Endodermal cell (in vitro differentiated cells): Measurements from ENCODE around the gene MTMR8. TPM values are rescaled to one million over a fixed set of nuclear protein-coding genes. Genes with fewer than 3 reads are reported as not detected.
"Not testable (repeated sequence)": the region's sequence is repeated elsewhere in the genome, so short reads cannot be mapped to it uniquely, and the experiment has no call there.

Experiments
- DNase-seq: peaks from one replicate; pipeline ENCODE4 v3.0.0-alpha.2; 2017
- H3K27ac ChIP-seq: 2 replicates; pipeline ENCODE4 v1.5.1; 2013; ENCODE audit warnings: mild to moderate bottlenecking, low read depth, low read length, moderate library complexity
- H3K27me3 ChIP-seq: 2 replicates; pipeline ENCODE4 v1.6.1; 2013; ENCODE audit warnings: mild to moderate bottlenecking, low read length, moderate library complexity; ENCODE audit not compliant: insufficient read depth, control insufficient read depth, poor library complexity, severe bottlenecking
- H3K36me3 ChIP-seq: 2 replicates; pipeline ENCODE4 v1.7.0; 2013; ENCODE audit warnings: mild to moderate bottlenecking, low read length, moderate library complexity; ENCODE audit not compliant: control insufficient read depth, insufficient read depth
- H3K4me1 ChIP-seq: one replicate; pipeline ENCODE4 v1.7.0; 2013; ENCODE audit warnings: low read length; ENCODE audit not compliant: control insufficient read depth, insufficient read depth
- H3K4me3 ChIP-seq: 2 replicates; pipeline ENCODE4 v1.5.1; 2013; ENCODE audit warnings: mild to moderate bottlenecking, low read length, moderate library complexity
- H3K9ac ChIP-seq: 2 replicates; pipeline ENCODE4 v1.6.1; 2013; ENCODE audit warnings: mild to moderate bottlenecking, low read length, moderate library complexity; ENCODE audit not compliant: poor library complexity, severe bottlenecking; ENCODE audit errors: extremely low read depth
- H3K9me3 ChIP-seq: 2 replicates; pipeline ENCODE4 v1.6.1; 2013; ENCODE audit warnings: mild to moderate bottlenecking, low read length, moderate library complexity; ENCODE audit not compliant: control insufficient read depth
- H3K27ac Mint-ChIP-seq: 2 replicates; pipeline ENCODE4 v1.8.0; 2020; ENCODE audit warnings: mixed read lengths
- H3K27me3 Mint-ChIP-seq: 2 replicates; pipeline ENCODE4 v1.8.0; 2021; ENCODE audit warnings: mild to moderate bottlenecking, mixed read lengths; ENCODE audit not compliant: insufficient read depth
- H3K36me3 Mint-ChIP-seq: 2 replicates; pipeline ENCODE4 v1.8.0; 2020; ENCODE audit warnings: low read depth, mixed read lengths
- H3K4me1 Mint-ChIP-seq: 2 replicates; pipeline ENCODE4 v1.8.0; 2020; ENCODE audit warnings: mixed read lengths
- H3K4me3 Mint-ChIP-seq: 2 replicates; pipeline ENCODE4 v1.8.0; 2020; ENCODE audit warnings: mild to moderate bottlenecking, moderate library complexity, mixed read lengths
- H3K9me3 Mint-ChIP-seq: 2 replicates; pipeline ENCODE4 v1.8.0; 2020; ENCODE audit warnings: mild to moderate bottlenecking, mixed read lengths
- WGBS, 2 experiments: methylation state at CpG; one replicate each; pipeline versions ENCODE4 v1.1.5 to v1.1.7; 2013; ENCODE audit warnings: missing lambda C conversion rate in 2 of 2, mixed read lengths in 1 of 2; ENCODE audit not compliant: insufficient coverage in 1 of 2, insufficient read length in 1 of 2; 5-methylcytosine and 5-hydroxymethylcytosine counted together
- total RNA-seq, 2 donors: library from RNA; stranded (reverse); fragmentation: NEBNext Ultra II Directional in 1 of 2; extraction: Animal tissue kit (Norgen Biotek cat#: 25700) in 1 of 2; gene quantifications; 2 replicates in 1 of 2; 3 replicates in 1 of 2; pipeline ENCODE4 v1.2.1, GENCODE V29; 2021
- TF ChIP-seq, protein P1 (sequence below): fragments of 200-600 bp; sonication (generic); conservative IDR thresholded peaks from 2 replicates; pipeline ENCODE4 v1.5.0; 2021; ENCODE audit warnings: antibody characterized with exemption, mild to moderate bottlenecking

Gene MTMR8
- total RNA-seq, 2 donors from 2014 or later = 4.0 to 4.3 TPM

DNA sequence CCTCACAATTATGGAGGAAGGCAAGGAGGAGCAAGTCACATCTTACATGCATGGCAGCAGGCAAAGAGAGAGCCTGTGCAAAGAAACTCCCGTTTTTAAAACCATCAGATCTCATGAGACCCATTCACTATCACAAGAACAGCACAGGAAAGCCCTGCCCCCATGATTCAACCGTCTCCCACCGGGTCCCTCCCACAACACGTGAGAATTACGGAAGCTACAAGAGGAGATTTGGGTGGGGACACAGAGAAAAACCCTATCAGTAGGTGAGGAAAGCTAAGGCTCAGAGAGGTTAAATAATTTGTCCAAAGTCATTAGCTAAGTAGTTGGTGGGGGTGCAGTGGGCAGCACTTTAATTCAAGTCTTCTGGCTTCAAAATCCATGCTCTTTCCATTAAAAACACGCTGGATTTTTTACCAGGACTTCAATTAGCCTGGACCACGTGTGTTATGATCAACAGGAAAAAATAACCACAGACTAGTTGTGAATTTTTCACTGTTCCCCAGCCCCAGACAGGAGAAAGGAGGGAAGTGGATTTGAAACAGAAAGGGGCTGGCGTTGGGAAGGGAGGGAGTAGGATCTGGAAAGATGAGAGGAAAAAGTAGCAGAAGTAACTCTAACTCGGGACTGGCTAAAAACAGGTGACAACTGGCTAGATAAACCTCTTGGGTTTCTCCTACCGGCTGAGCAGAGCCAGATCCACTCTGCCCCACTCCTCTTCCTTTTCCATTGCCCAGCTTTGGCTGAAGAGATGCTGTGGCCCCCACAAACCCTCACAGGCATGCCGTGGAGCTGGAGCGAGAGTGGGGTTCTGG, 986 bp downstream of the MTMR8 start:
- Histone ChIP-seq H3K36me3 (no peaks in the 10 kb centered on the region), H3K4me1 (no peaks in the 10 kb centered on the region), H3K27ac (no peak overlapping the region), H3K9me3 (no peaks in the 10 kb centered on the region), H3K27me3 (no peaks in the 10 kb centered on the region), H3K4me3 (peak overlapping the region; percentile 86), H3K9ac (no peak overlapping the region)
- TF ChIP-seq, protein P1, sequence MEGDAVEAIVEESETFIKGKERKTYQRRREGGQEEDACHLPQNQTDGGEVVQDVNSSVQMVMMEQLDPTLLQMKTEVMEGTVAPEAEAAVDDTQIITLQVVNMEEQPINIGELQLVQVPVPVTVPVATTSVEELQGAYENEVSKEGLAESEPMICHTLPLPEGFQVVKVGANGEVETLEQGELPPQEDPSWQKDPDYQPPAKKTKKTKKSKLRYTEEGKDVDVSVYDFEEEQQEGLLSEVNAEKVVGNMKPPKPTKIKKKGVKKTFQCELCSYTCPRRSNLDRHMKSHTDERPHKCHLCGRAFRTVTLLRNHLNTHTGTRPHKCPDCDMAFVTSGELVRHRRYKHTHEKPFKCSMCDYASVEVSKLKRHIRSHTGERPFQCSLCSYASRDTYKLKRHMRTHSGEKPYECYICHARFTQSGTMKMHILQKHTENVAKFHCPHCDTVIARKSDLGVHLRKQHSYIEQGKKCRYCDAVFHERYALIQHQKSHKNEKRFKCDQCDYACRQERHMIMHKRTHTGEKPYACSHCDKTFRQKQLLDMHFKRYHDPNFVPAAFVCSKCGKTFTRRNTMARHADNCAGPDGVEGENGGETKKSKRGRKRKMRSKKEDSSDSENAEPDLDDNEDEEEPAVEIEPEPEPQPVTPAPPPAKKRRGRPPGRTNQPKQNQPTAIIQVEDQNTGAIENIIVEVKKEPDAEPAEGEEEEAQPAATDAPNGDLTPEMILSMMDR = no peak
- 53% methylated on average over 10 of the region's 12 CpGs; no CpG with 5 or more reads in 1 of the 2 experiments for whole genome bisulfite sequencing, 2 experiments
- Mint-ChIP-seq H3K27ac (no peak overlapping the region), H3K4me3 (peak overlapping the region; percentile 75), H3K27me3 (no peaks in the 10 kb centered on the region), H3K36me3 (no peaks in the 10 kb centered on the region), H3K4me1 (no peaks in the 10 kb centered on the region), H3K9me3 (peaks cover 64% of the 10 kb centered on the region)
- no peak for DNase-seq

DNA sequence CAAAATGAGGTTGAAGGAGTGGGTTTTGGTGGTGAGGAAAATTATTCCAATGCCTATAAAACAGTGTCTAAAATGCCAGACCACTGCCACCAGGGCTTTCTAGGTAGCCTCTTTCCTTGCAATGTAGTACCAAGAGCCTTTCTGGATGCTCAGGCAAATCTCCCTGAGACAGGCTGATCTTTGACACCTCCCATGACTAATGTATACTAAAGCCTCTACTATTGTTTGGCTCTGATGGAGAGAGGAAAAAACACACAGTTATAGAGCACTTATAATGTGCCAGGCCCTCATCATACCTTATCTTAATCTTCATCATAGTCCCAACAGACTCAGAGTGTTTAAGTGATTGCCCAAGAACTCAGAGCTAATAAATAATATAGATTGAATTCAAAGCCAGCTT, 5.8 kb downstream of the MTMR8 start:
- peaks cover 10% of the 10 kb centered on the region for H3K9me3 ChIP-seq
- no peak overlapping the region for H3K9ac ChIP-seq
- Mint-ChIP-seq H3K27me3 (no peaks in the 10 kb centered on the region), H3K27ac (no peak overlapping the region), H3K36me3 (peaks cover 11% of the 10 kb centered on the region), H3K4me1 (no peaks in the 10 kb centered on the region), H3K4me3 (no peak overlapping the region), H3K9me3 (peaks cover 61% of the 10 kb centered on the region)
- H3K4me3 ChIP-seq = no peak overlapping the region
- TF ChIP-seq, protein P1 = no peak
- no peaks in the 10 kb centered on the region for H3K27me3 ChIP-seq
- no peak overlapping the region for H3K27ac ChIP-seq
- no peaks in the 10 kb centered on the region for H3K4me1 ChIP-seq
- DNase-seq = no peak
- H3K36me3 ChIP-seq = no peaks in the 10 kb centered on the region

DNA sequence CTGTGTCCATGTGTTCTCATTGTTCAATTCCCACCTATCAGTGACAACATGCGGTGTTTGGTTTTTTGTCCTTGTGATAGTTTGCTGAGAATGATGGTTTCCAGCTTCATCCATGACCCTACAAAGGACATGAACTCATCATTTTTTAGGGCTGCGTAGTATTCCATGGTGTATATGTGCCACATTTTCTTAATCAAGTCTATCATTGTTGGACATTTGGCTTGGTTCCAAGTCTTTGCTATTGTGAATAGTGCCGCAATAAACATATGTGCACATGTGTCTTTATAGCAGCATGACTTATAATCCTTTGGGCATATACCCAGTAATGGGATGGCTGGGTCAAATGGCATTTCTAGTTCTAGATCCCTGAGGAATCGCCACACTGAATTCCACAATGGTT, 14.5 kb downstream of the MTMR8 start:
- WGBS, 2 experiments = 89 to 100% methylated on average over 1 of the region's 4 CpGs

More for the DNA sequence above, 14.5 kb downstream of the MTMR8 start:
- not testable (repeated sequence) for H3K4me1 ChIP-seq, DNase-seq, H3K9ac ChIP-seq, H3K4me1 Mint-ChIP-seq, H3K27ac Mint-ChIP-seq, H3K27me3 ChIP-seq, H3K4me3 Mint-ChIP-seq, H3K4me3 ChIP-seq, H3K9me3 ChIP-seq, H3K27me3 Mint-ChIP-seq, H3K27ac ChIP-seq, H3K36me3 ChIP-seq
- Mint-ChIP-seq H3K36me3 (peaks cover 21% of the 10 kb centered on the region), H3K9me3 (peaks cover 87% of the 10 kb centered on the region)
